Transverse colon (tissue), 3 donors: Measurements from ENCODE around the gene MND1.

Source experiments
- CTCF ChIP-seq, 5 experiments: fragments of 200-600 bp in 3 of 5; fragments of 450-650 bp in 2 of 5; sonication (generic) in 3 of 5; IDR thresholded peaks; 1 replicate in 2 of 5; 2 replicates in 3 of 5; pipeline ENCODE4 v1.5.1; 2016 to 2017; ENCODE audit warnings: antibody characterized with exemption in 5 of 5, inconsistent platforms in 3 of 5, mild to moderate bottlenecking in 2 of 5, moderate library complexity in 1 of 5
- EP300 ChIP-seq: sonication (generic); formaldehyde crosslinking; IDR thresholded peaks from one replicate; pipeline ENCODE4 v1.6.1; 2017; ENCODE audit warnings: antibody characterized with exemption, low read depth
- POLR2A ChIP-seq: fragments of 450-650 bp; IDR thresholded peaks from one replicate; pipeline ENCODE4 v1.6.1; 2016; ENCODE audit warnings: antibody characterized with exemption, mild to moderate bottlenecking, moderate library complexity

- TF ChIP-seq CTCF (IDR thresholded peaks at IDR 0.05) (no peak), EP300 (no peak), POLR2A (no peak)
Measured at GRCh38 chr4:153349206-153349805, 4.8 kb downstream of the MND1 start.
